ENCODE measurements around the gene ZNF319. TPM values are rescaled to one million over a fixed set of nuclear protein-coding genes. Genes with fewer than 3 reads are reported as not detected.

The ZNF319 gene
- total and polyA plus RNA-seq, 2 experiments from 2014 or later: 1.7 to 10.0 TPM

DNA sequence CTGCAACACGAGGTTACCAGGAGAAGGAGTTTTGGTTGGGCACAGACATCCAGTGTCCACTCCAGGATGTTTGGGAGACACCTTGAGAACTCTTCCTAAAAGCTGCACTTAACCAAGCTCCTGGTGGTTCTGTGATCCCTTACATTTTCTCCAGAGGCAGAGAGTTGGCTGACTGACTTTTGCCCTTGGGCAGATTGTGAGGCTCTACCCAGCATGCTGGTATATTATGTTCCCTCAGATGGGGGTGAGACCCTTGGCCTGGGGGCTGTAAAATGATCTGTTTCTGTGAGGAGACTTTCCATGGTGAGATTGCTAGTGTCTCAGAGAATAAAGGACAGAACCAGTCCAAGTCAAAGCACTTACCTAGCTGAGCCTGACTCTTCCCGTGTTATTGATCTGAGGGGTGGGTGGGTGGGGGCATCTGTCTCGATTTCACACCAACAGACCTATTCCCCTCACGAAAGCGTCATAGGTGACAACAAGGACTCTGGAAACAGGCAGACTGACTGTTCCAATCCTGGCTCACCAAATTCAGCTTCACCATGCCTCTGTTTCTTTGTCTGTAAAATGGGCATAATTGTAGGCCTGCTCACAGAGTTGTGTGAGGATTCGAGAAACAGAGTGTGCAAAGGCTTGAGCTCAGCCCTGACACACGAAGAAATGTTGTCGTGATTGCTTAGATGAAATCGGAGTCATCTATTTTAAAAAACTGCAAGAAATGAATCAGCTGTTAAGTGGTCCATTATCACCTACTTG is 12.9 kb upstream of the ZNF319 start:
- ATAC-seq (no peak), DNase-seq (ENCODE audit: low spot score) (no peak)
- H3K4me1 Mint-ChIP-seq: peaks cover 19% of the 10 kb centered on the region
- no peak overlapping the region for H3K4me3 Mint-ChIP-seq
- Histone ChIP-seq H4K20me1 (replicated peaks; ENCODE audit: insufficient read depth) (0 out of 2 replicates have a peak, but pooled peaks cover 8% of the 10 kb centered on the region), H3K79me2 (replicated peaks; ENCODE audit: insufficient read depth) (peaks cover 7% of the 10 kb centered on the region; the same call in 1 of the 2 replicates), H3K4me3 (no peak overlapping the region), H3K4me2 (no peak overlapping the region), H3K36me3 (ENCODE audit: insufficient read depth) (no peaks in the 10 kb centered on the region), H2AFZ (no peak overlapping the region), H3K27ac (ENCODE audit: low read depth) (no peak overlapping the region), H3F3A (replicated peaks; ENCODE audit: low read depth) (no peaks in the 10 kb centered on the region), H3K27me3 (ENCODE audit: insufficient read depth) (no peaks in the 10 kb centered on the region), H3K4me1 (ENCODE audit: insufficient read depth) (peaks cover 6% of the 10 kb centered on the region; the same call in 1 of the 2 replicates), H3K9me2 (ENCODE audit: insufficient read depth) (no peaks in the 10 kb centered on the region)
- H3K27me3 Mint-ChIP-seq (ENCODE audit: insufficient read depth, low read depth, poor library complexity): no peaks in the 10 kb centered on the region
- no peak for TF ChIP-seq STAT1 (IDR thresholded peaks at IDR 0.05; ENCODE audit: unreplicated experiment)
- no peak for TF ChIP-seq JUNB (IDR thresholded peaks at IDR 0.05; ENCODE audit: unreplicated experiment)
- TF ChIP-seq, protein P1, sequence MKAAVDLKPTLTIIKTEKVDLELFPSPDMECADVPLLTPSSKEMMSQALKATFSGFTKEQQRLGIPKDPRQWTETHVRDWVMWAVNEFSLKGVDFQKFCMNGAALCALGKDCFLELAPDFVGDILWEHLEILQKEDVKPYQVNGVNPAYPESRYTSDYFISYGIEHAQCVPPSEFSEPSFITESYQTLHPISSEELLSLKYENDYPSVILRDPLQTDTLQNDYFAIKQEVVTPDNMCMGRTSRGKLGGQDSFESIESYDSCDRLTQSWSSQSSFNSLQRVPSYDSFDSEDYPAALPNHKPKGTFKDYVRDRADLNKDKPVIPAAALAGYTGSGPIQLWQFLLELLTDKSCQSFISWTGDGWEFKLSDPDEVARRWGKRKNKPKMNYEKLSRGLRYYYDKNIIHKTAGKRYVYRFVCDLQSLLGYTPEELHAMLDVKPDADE (IDR thresholded peaks at IDR 0.05): no peak
- TF ChIP-seq, protein P2, sequence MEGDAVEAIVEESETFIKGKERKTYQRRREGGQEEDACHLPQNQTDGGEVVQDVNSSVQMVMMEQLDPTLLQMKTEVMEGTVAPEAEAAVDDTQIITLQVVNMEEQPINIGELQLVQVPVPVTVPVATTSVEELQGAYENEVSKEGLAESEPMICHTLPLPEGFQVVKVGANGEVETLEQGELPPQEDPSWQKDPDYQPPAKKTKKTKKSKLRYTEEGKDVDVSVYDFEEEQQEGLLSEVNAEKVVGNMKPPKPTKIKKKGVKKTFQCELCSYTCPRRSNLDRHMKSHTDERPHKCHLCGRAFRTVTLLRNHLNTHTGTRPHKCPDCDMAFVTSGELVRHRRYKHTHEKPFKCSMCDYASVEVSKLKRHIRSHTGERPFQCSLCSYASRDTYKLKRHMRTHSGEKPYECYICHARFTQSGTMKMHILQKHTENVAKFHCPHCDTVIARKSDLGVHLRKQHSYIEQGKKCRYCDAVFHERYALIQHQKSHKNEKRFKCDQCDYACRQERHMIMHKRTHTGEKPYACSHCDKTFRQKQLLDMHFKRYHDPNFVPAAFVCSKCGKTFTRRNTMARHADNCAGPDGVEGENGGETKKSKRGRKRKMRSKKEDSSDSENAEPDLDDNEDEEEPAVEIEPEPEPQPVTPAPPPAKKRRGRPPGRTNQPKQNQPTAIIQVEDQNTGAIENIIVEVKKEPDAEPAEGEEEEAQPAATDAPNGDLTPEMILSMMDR (conservative IDR thresholded peaks at IDR 0.05; ENCODE audit: low read depth in 2 of 2): no peak
- TF ChIP-seq, protein P3, sequence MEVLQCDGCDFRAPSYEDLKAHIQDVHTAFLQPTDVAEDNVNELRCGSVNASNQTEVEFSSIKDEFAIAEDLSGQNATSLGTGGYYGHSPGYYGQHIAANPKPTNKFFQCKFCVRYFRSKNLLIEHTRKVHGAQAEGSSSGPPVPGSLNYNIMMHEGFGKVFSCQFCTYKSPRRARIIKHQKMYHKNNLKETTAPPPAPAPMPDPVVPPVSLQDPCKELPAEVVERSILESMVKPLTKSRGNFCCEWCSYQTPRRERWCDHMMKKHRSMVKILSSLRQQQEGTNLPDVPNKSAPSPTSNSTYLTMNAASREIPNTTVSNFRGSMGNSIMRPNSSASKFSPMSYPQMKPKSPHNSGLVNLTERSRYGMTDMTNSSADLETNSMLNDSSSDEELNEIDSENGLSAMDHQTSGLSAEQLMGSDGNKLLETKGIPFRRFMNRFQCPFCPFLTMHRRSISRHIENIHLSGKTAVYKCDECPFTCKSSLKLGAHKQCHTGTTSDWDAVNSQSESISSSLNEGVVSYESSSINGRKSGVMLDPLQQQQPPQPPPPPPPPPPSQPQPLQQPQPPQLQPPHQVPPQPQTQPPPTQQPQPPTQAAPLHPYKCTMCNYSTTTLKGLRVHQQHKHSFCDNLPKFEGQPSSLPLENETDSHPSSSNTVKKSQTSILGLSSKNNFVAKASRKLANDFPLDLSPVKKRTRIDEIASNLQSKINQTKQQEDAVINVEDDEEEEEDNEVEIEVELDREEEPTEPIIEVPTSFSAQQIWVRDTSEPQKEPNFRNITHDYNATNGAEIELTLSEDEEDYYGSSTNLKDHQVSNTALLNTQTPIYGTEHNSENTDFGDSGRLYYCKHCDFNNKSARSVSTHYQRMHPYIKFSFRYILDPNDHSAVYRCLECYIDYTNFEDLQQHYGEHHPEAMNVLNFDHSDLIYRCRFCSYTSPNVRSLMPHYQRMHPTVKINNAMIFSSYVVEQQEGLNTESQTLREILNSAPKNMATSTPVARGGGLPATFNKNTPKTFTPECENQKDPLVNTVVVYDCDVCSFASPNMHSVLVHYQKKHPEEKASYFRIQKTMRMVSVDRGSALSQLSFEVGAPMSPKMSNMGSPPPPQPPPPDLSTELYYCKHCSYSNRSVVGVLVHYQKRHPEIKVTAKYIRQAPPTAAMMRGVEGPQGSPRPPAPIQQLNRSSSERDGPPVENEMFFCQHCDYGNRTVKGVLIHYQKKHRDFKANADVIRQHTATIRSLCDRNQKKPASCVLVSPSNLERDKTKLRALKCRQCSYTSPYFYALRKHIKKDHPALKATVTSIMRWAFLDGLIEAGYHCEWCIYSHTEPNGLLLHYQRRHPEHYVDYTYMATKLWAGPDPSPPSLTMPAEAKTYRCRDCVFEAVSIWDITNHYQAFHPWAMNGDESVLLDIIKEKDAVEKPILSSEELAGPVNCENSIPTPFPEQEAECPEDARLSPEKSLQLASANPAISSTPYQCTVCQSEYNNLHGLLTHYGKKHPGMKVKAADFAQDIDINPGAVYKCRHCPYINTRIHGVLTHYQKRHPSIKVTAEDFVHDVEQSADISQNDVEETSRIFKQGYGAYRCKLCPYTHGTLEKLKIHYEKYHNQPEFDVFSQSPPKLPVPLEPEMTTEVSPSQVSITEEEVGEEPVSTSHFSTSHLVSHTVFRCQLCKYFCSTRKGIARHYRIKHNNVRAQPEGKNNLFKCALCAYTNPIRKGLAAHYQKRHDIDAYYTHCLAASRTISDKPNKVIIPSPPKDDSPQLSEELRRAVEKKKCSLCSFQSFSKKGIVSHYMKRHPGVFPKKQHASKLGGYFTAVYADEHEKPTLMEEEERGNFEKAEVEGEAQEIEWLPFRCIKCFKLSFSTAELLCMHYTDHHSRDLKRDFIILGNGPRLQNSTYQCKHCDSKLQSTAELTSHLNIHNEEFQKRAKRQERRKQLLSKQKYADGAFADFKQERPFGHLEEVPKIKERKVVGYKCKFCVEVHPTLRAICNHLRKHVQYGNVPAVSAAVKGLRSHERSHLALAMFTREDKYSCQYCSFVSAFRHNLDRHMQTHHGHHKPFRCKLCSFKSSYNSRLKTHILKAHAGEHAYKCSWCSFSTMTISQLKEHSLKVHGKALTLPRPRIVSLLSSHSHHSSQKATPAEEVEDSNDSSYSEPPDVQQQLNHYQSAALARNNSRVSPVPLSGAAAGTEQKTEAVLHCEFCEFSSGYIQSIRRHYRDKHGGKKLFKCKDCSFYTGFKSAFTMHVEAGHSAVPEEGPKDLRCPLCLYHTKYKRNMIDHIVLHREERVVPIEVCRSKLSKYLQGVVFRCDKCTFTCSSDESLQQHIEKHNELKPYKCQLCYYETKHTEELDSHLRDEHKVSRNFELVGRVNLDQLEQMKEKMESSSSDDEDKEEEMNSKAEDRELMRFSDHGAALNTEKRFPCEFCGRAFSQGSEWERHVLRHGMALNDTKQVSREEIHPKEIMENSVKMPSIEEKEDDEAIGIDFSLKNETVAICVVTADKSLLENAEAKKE (CRISPR knock-in tag; IDR thresholded peaks at IDR 0.05): no peak
- no peak for TF ChIP-seq POLR2AphosphoS5 (IDR thresholded peaks at IDR 0.05; ENCODE audit: low read depth)
- TF ChIP-seq, protein P4, sequence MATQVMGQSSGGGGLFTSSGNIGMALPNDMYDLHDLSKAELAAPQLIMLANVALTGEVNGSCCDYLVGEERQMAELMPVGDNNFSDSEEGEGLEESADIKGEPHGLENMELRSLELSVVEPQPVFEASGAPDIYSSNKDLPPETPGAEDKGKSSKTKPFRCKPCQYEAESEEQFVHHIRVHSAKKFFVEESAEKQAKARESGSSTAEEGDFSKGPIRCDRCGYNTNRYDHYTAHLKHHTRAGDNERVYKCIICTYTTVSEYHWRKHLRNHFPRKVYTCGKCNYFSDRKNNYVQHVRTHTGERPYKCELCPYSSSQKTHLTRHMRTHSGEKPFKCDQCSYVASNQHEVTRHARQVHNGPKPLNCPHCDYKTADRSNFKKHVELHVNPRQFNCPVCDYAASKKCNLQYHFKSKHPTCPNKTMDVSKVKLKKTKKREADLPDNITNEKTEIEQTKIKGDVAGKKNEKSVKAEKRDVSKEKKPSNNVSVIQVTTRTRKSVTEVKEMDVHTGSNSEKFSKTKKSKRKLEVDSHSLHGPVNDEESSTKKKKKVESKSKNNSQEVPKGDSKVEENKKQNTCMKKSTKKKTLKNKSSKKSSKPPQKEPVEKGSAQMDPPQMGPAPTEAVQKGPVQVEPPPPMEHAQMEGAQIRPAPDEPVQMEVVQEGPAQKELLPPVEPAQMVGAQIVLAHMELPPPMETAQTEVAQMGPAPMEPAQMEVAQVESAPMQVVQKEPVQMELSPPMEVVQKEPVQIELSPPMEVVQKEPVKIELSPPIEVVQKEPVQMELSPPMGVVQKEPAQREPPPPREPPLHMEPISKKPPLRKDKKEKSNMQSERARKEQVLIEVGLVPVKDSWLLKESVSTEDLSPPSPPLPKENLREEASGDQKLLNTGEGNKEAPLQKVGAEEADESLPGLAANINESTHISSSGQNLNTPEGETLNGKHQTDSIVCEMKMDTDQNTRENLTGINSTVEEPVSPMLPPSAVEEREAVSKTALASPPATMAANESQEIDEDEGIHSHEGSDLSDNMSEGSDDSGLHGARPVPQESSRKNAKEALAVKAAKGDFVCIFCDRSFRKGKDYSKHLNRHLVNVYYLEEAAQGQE (IDR thresholded peaks at IDR 0.05; ENCODE audit: unreplicated experiment): no peak
- no peak for TF ChIP-seq NANOG (IDR thresholded peaks at IDR 0.05; ENCODE audit: borderline replicate concordance)
- TF ChIP-seq EZH2 (IDR thresholded peaks at IDR 0.05; ENCODE audit: low read depth, unreplicated experiment): no peak
- TF ChIP-seq CREB1 (CRISPR knock-in tag; IDR thresholded peaks at IDR 0.05; ENCODE audit: low read depth): no peak
- no peak for TF ChIP-seq EZH2phosphoT487 (IDR thresholded peaks at IDR 0.05; ENCODE audit: unreplicated experiment)
- no peak for TF ChIP-seq ZNF331 (CRISPR knock-in tag; IDR thresholded peaks at IDR 0.05; ENCODE audit: low read depth)
- TF ChIP-seq ZNF114 (CRISPR knock-in tag; IDR thresholded peaks at IDR 0.05): no peak
- no peak overlapping the region for H3K27ac Mint-ChIP-seq
- H3K36me3 Mint-ChIP-seq (ENCODE audit: low read depth): peaks cover 17% of the 10 kb centered on the region
- no peaks in the 10 kb centered on the region for H3K9me3 Mint-ChIP-seq
